BLaER1 (cell line): ENCODE data around the gene PRUNE2.

Experiments used
- H3K27ac ChIP-seq: shearing (Covaris generic); formaldehyde crosslinking; 2 replicates; pipeline ENCODE4 v1.8.1; 2022
- H3K27me3 ChIP-seq: shearing (Covaris generic); formaldehyde crosslinking; 2 replicates; pipeline ENCODE4 v1.8.1; 2022
- H3K36me3 ChIP-seq: shearing (Covaris generic); formaldehyde crosslinking; 2 replicates; pipeline ENCODE4 v1.8.1; 2022
- H3K4me1 ChIP-seq: shearing (Covaris generic); formaldehyde crosslinking; 2 replicates; pipeline ENCODE4 v1.8.1; 2022
- H3K4me2 ChIP-seq: shearing (Covaris generic); formaldehyde crosslinking; 2 replicates; pipeline ENCODE4 v1.8.1; 2022
- H3K4me3 ChIP-seq: shearing (Covaris generic); formaldehyde crosslinking; 2 replicates; pipeline ENCODE4 v1.8.1; 2022
- H3K9ac ChIP-seq: shearing (Covaris generic); formaldehyde crosslinking; 2 replicates; pipeline ENCODE4 v1.8.1; 2022
- H3K9me3 ChIP-seq: shearing (Covaris generic); formaldehyde crosslinking; 2 replicates; pipeline ENCODE4 v1.8.1; 2022
- H4K20me1 ChIP-seq: shearing (Covaris generic); formaldehyde crosslinking; 2 replicates; pipeline ENCODE4 v1.8.1; 2022
- Cebpa-rat ChIP-seq: shearing (Covaris generic); IDR thresholded peaks from 2 replicates; pipeline ENCODE4 v1.8.1; 2022

The PRUNE2 gene

DNA sequence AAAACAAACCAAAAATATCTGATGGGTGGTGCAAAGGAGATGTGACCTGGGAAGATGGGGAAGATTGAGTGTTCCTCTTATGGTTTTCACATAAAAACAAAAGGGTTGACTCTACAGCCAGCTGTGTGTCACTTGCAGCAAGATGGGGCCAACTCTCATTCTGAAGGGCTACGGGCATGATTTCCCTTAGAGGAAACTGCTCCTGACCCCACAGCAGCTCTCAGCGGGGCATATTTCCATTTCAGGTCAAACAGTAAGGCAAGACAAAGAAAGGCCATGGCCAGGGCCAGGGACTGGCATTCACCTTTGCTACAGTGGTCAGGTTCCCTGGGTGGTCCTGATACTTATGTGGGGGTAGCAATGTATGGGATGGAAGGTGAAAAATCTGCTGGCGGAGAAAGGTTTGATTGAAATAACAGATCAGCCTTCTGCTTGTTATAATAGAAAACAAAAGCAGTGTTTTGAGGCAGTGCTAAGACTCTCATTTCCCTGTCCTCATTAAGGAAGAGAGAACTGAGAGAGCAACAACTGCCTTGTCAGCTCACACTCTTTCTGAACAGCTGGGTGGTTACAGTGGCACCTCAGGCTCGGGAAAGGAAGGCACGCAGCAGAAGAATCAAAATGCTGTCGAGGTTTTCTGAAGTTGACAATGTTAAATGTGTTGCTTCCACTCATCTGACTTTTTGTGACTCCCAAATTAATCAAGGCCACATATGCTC is 262.4 kb downstream of the PRUNE2 start:
- no peak overlapping the region for H3K9ac ChIP-seq
- H3K36me3 ChIP-seq = no peaks in the 10 kb centered on the region
- H3K27me3 ChIP-seq = no peaks in the 10 kb centered on the region
- no peak overlapping the region for H3K4me3 ChIP-seq
- H3K4me1 ChIP-seq = peaks cover 16% of the 10 kb centered on the region
- no peaks in the 10 kb centered on the region for H4K20me1 ChIP-seq
- H3K4me2 ChIP-seq = peak overlapping the region; percentile 57
- TF ChIP-seq Cebpa-rat = no peak
- H3K27ac ChIP-seq = peak overlapping the region; percentile 51; the same call in 1 of the 2 replicates
- H3K9me3 ChIP-seq = no peaks in the 10 kb centered on the region

DNA sequence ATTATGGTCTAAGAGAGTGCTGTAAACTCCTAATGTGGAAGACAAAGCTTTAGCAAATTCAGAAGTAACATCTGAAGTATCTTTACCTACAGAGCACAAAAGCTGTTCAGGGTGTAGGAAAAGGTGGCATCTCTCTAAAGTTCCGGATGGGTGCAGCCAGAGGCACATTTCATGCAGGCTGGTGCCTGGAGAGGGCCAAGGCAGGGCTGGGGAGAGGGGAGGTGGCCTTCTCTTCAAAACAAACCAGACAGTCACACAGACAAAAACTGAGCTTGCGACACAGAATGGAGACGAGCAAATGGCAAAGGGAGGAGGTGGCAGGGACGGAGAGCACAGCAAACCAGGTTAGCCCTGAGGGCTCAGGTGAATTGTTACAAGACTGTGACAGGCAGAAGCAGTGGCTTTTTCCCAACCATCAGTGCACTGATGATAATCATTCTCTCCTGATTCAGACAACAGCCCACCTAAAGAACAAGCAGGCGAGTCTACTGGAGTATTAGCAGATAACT is 263.2 kb downstream of the PRUNE2 start:
- H3K4me3 ChIP-seq = no peak overlapping the region
- no peak overlapping the region for H3K27ac ChIP-seq
- no peak for TF ChIP-seq Cebpa-rat

DNA sequence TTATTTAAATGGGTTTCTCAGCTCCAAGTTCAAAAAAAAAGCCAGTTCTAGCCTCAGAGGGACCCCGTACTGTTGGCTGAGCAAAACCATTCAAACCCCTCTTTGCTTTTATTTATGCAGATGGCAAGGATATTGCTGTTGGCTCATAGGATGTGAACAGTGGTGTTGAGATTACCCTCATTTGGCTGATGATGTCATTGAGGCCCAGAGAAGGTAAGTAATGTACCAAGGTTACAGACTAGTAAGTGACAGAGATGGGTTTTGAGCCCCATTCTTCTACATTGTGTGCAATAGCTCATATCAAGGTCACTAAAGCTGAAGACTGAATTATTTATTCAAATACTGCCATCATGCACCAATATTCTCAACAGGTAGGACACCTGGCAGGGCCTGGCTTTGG is 263.8 kb downstream of the PRUNE2 start:
- Histone ChIP-seq H3K27ac (no peak overlapping the region), H3K4me2 (no peak overlapping the region), H3K36me3 (no peaks in the 10 kb centered on the region), H4K20me1 (no peaks in the 10 kb centered on the region), H3K9ac (no peak overlapping the region), H3K9me3 (no peaks in the 10 kb centered on the region), H3K27me3 (no peaks in the 10 kb centered on the region), H3K4me3 (no peak overlapping the region), H3K4me1 (peaks cover 16% of the 10 kb centered on the region)
- no peak for TF ChIP-seq Cebpa-rat

More for the DNA sequence above, 263.2 kb downstream of the PRUNE2 start:
- H3K4me2 ChIP-seq = peak overlapping the region; percentile 57
- H3K36me3 ChIP-seq = no peaks in the 10 kb centered on the region
- H3K27me3 ChIP-seq = no peaks in the 10 kb centered on the region
- no peaks in the 10 kb centered on the region for H4K20me1 ChIP-seq
- peaks cover 16% of the 10 kb centered on the region for H3K4me1 ChIP-seq
- H3K9me3 ChIP-seq = no peaks in the 10 kb centered on the region
- no peak overlapping the region for H3K9ac ChIP-seq

DNA sequence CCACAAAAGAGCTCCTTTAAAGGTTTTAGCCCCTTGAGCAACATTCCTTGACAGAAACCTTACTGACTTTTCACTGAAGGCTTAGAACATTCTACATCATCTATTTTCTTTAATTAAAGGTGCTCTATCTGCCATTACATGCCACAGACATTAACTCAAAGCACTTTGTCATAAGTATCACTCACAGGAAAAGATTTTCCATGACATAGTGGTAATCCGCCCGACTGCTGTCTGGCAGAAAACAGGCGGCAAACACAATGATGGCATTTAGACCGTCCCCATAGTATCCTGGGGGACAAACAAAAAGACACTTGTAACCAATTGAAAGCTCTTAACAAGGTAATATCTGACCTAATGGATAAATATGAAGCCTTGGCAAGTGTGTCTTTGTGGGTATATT is 267.9 kb downstream of the PRUNE2 start:
- H3K4me2 ChIP-seq = no peak overlapping the region
- H3K9ac ChIP-seq = no peak overlapping the region
- no peak overlapping the region for H3K27ac ChIP-seq
- H3K9me3 ChIP-seq = no peaks in the 10 kb centered on the region
- no peaks in the 10 kb centered on the region for H3K36me3 ChIP-seq
- H4K20me1 ChIP-seq = no peaks in the 10 kb centered on the region
- H3K27me3 ChIP-seq = no peaks in the 10 kb centered on the region
- H3K4me1 ChIP-seq = peaks cover 13% of the 10 kb centered on the region
- no peak overlapping the region for H3K4me3 ChIP-seq
- no peak for TF ChIP-seq Cebpa-rat

DNA sequence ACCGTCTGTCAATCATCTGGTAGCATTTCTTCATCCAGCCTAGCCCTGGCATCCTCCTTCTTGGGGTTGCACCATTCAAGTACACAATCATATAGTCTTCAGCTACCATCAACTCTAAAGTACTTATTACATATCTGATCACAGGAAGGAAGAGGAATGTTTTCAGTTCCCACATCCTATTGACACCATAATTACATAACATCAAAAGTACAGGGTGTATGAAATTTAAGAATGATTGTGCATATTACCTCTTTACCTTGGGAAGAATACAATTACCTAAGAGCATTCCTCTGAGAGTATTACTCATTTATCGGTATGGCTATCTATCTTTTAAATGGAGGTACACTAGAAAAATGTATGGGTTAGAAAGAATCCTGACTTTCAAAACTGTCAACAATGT is 268.5 kb downstream of the PRUNE2 start:
- Histone ChIP-seq H3K9me3 (no peaks in the 10 kb centered on the region), H3K4me3 (no peak overlapping the region), H3K4me1 (peaks cover 12% of the 10 kb centered on the region), H3K9ac (no peak overlapping the region), H3K4me2 (no peak overlapping the region), H3K36me3 (no peaks in the 10 kb centered on the region), H3K27ac (no peak overlapping the region), H4K20me1 (no peaks in the 10 kb centered on the region), H3K27me3 (no peaks in the 10 kb centered on the region)
- no peak for TF ChIP-seq Cebpa-rat

DNA sequence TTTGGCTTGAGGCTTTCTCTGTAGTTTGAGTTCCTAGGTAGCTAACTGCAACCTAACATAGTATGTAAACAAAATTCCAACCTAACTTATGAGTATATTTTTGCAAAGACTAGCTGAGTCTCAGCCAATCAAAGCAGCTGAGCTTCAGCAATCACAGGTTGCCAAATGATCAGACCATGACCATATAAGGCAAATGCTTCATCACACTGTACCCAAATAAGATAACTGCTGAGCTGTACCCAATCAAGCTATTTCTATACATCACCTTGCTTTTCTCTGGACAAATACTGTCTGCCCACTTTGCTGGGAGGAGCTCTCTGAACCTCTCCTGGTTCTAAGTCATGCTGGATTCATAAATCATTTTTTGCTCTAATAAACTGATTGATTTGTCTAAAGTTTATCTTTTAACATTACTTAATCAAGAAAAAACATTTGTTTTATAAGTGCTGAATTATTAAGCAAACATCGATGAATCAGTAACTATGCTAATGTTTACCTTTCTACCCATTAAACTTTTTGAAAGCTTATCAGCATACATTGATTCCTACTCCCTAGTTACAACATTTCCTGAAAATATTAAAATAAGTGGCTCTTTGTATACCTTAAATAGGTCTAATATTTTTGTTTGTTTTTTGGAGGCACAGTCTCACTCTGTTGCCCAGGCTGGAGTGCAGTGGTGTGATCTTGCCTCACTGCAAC is 271.4 kb downstream of the PRUNE2 start:
- Histone ChIP-seq H3K36me3 (no peaks in the 10 kb centered on the region), H3K27me3 (no peaks in the 10 kb centered on the region), H3K4me3 (no peak overlapping the region), H4K20me1 (no peaks in the 10 kb centered on the region), H3K4me1 (peaks cover 33% of the 10 kb centered on the region), H3K27ac (no peak overlapping the region), H3K4me2 (no peak overlapping the region), H3K9me3 (peaks cover 11% of the 10 kb centered on the region; the same call in 1 of the 2 replicates), H3K9ac (no peak overlapping the region)
- no peak for TF ChIP-seq Cebpa-rat

DNA sequence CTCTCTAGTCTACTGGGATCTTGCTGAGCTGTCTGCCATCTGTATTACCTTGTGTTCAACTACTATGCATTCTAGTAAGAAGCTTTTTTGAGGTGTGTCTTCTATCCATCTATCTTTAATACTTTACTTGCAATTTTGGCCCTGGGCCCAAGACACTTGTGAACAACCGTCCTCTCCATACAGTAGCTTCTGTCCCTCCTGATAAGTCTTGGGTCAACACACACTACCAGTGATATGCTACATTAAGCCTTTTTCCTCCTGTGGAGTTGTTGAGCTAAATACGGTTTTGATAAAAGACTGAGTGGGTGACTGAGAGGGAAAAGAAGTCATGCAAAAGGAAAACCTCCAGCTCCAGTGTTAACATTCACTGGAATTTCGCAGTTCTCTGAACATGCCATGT is 275.0 kb downstream of the PRUNE2 start:
- H3K4me2 ChIP-seq = peak overlapping the region; percentile 76; the same call in 1 of the 2 replicates

DNA sequence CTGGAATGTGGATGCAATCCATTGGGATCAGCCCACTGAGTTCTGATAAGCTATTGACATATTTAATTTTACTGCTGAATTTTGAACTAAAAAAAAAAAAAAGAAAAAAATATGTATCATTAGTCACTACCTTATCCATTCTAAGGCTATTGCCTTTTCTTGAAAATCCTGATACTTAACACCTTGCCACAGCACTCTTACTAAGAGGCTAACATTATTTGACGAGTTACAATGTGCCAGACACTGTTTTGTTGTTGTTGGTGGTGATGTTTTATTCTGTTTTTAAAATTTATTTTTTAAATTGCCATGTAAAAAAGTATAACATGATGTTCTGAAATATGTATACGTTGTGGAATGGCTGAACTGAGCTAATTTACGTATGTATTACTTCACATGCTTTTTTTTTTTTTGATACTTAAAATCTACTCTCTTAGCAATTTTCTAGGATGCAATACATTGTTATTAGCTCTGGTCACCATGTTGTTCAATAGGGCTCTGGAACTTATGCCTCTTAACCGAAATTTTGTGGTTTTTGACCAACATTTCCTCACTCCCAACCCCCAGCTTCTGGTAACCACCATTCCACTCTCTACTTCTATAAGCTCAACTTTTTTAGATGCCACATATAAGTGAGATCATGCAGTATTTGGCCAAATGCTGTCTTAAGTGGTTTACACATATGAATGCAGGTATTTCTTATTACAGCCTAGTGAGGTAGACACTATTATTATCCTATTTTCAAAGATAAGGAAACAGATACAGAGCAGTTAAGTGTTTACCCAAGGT is 276.5 kb downstream of the PRUNE2 start:
- TF ChIP-seq Cebpa-rat = no peak
- peaks cover 78% of the 10 kb centered on the region for H3K4me1 ChIP-seq
- H4K20me1 ChIP-seq = no peaks in the 10 kb centered on the region
- peak overlapping the region; percentile 26; the same call in 1 of the 2 replicates for H3K4me3 ChIP-seq
- H3K4me2 ChIP-seq = peak overlapping the region; percentile 76
- no peaks in the 10 kb centered on the region for H3K27me3 ChIP-seq
- H3K36me3 ChIP-seq = no peaks in the 10 kb centered on the region
- peak overlapping the region; percentile 31; the same call in 1 of the 2 replicates for H3K9ac ChIP-seq
- H3K27ac ChIP-seq = peak overlapping the region; percentile 74
- peaks cover 11% of the 10 kb centered on the region; the same call in 1 of the 2 replicates for H3K9me3 ChIP-seq

More for the DNA sequence above, 275.0 kb downstream of the PRUNE2 start:
- peaks cover 11% of the 10 kb centered on the region; the same call in 1 of the 2 replicates for H3K9me3 ChIP-seq
- H3K27me3 ChIP-seq = no peaks in the 10 kb centered on the region
- peaks cover 68% of the 10 kb centered on the region for H3K4me1 ChIP-seq
- H4K20me1 ChIP-seq = no peaks in the 10 kb centered on the region
- no peak overlapping the region for H3K9ac ChIP-seq
- H3K27ac ChIP-seq = peak overlapping the region; percentile 74; the same call in 1 of the 2 replicates
- H3K36me3 ChIP-seq = no peaks in the 10 kb centered on the region
- H3K4me3 ChIP-seq = no peak overlapping the region
- TF ChIP-seq Cebpa-rat = no peak

DNA sequence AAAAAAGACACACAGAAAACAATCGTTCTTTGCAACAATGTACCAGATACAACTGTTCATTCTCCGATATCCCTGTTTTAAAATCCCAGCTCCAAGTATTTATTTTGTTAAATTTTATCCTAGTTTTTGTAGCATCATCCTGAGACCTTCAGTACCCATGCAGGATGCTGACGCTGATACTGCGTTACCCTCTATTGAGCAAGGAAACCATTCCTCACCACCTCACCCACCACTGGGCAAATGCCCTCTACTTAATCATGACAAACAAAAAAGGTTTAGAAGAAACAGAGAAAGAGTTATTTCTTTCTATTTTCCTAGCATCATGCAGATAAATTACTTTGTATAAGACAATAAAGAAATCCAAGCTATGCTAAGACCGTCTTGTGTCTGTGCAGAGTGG is 277.8 kb downstream of the PRUNE2 start:
- H3K4me3 ChIP-seq = no peak overlapping the region
- peak overlapping the region; percentile 76 for H3K4me2 ChIP-seq
- no peaks in the 10 kb centered on the region for H3K36me3 ChIP-seq
- peak overlapping the region; percentile 71; the same call in 1 of the 2 replicates for H3K27ac ChIP-seq
- H3K9ac ChIP-seq = no peak overlapping the region
- no peaks in the 10 kb centered on the region for H3K27me3 ChIP-seq
- H4K20me1 ChIP-seq = no peaks in the 10 kb centered on the region
- no peak for TF ChIP-seq Cebpa-rat
- peaks cover 74% of the 10 kb centered on the region for H3K4me1 ChIP-seq
- peaks cover 11% of the 10 kb centered on the region; the same call in 1 of the 2 replicates for H3K9me3 ChIP-seq
